H9 (cell line): ENCODE data around the gene GNAI2. TPM values are rescaled to one million over a fixed set of nuclear protein-coding genes. Genes with fewer than 3 reads are reported as not detected.

Experiments
- DNase-seq: peaks from one replicate; pipeline ENCODE4 v3.0.0-alpha.2; 2017
- H2AFZ ChIP-seq: one replicate; pipeline ENCODE4 v1.6.1; 2013; ENCODE audit warnings: mild to moderate bottlenecking, low read length, control low read depth, moderate library complexity
- H2AK5ac ChIP-seq: 2 replicates; pipeline ENCODE4 v1.6.1; 2013; ENCODE audit warnings: low read length, control low read depth, mixed read lengths; ENCODE audit not compliant: insufficient read length
- H2BK120ac ChIP-seq: one replicate; pipeline ENCODE4 v1.6.1; 2013; ENCODE audit warnings: low read depth, mild to moderate bottlenecking, low read length, control low read depth, inconsistent platforms; ENCODE audit not compliant: poor library complexity, severe bottlenecking
- H2BK12ac ChIP-seq: 2 replicates; pipeline ENCODE4 v1.6.1; 2013; ENCODE audit warnings: low read length, control low read depth, mixed read lengths, low read depth; ENCODE audit not compliant: insufficient read length
- H2BK15ac ChIP-seq: 2 replicates; pipeline ENCODE4 v1.6.1; 2013; ENCODE audit warnings: low read depth, low read length, control low read depth
- H2BK20ac ChIP-seq: one replicate; pipeline ENCODE4 v1.6.1; 2013; ENCODE audit warnings: low read depth, mild to moderate bottlenecking, low read length, control low read depth, inconsistent platforms; ENCODE audit not compliant: poor library complexity, severe bottlenecking
- H2BK5ac ChIP-seq: 2 replicates; pipeline ENCODE4 v1.6.1; 2013; ENCODE audit warnings: low read length, control low read depth, mixed read lengths; ENCODE audit not compliant: insufficient read length
- H3K14ac ChIP-seq: 2 replicates; pipeline ENCODE4 v1.6.1; 2013; ENCODE audit warnings: low read length, control low read depth; ENCODE audit not compliant: insufficient read depth
- H3K18ac ChIP-seq: 2 replicates; pipeline ENCODE4 v1.6.1; 2013; ENCODE audit warnings: low read depth, mild to moderate bottlenecking, mixed read lengths, low read length, control low read depth; ENCODE audit not compliant: insufficient read length
- H3K23ac ChIP-seq: 2 replicates; pipeline ENCODE4 v1.6.1; 2013; ENCODE audit warnings: low read length, control low read depth, mixed read lengths, low read depth; ENCODE audit not compliant: insufficient read length
- H3K23me2 ChIP-seq: 2 replicates; pipeline ENCODE4 v1.6.1; 2013; ENCODE audit warnings: low read depth, mild to moderate bottlenecking, mixed read lengths, low read length, control low read depth; ENCODE audit not compliant: insufficient read length, poor library complexity, severe bottlenecking
- H3K27ac ChIP-seq: 2 replicates; pipeline ENCODE4 v1.5.1; 2013; ENCODE audit warnings: low read length, control low read depth, mixed read lengths, low read depth; ENCODE audit not compliant: insufficient read length
- H3K27me3 ChIP-seq: 2 replicates; pipeline ENCODE4 v1.6.1; 2013; ENCODE audit warnings: low read length, control low read depth, inconsistent platforms; ENCODE audit not compliant: insufficient read depth
- H3K4ac ChIP-seq: 2 replicates; pipeline ENCODE4 v1.6.1; 2013; ENCODE audit warnings: low read depth, mild to moderate bottlenecking, control low read depth, inconsistent platforms, low read length, moderate library complexity
- H3K4me1 ChIP-seq: 2 replicates; pipeline ENCODE4 v1.6.1; 2013; ENCODE audit warnings: low read length, control low read depth, inconsistent platforms; ENCODE audit not compliant: insufficient read depth
- H3K4me2 ChIP-seq: 2 replicates; pipeline ENCODE4 v1.6.1; 2013; ENCODE audit warnings: low read length, control low read depth, mixed read lengths; ENCODE audit not compliant: insufficient read length, insufficient read depth
- H3K56ac ChIP-seq: 2 replicates; pipeline ENCODE4 v1.6.1; 2013; ENCODE audit warnings: low read depth, mild to moderate bottlenecking, mixed read lengths, low read length, control low read depth; ENCODE audit not compliant: insufficient read length
- H3K79me1 ChIP-seq: 2 replicates; pipeline ENCODE4 v1.6.1; 2013; ENCODE audit warnings: low read depth, mild to moderate bottlenecking, moderate library complexity, low read length, control low read depth, inconsistent platforms; ENCODE audit not compliant: insufficient read depth, poor library complexity, severe bottlenecking
- H3K79me2 ChIP-seq: 2 replicates; pipeline ENCODE4 v1.6.1; 2013; ENCODE audit warnings: low read length, control low read depth, inconsistent platforms; ENCODE audit not compliant: insufficient read depth
- H3K9ac ChIP-seq: 2 replicates; pipeline ENCODE4 v1.6.1; 2013; ENCODE audit warnings: low read length, control low read depth, mixed read lengths; ENCODE audit not compliant: insufficient read length; ENCODE audit errors: extremely low read depth
- H3K9me3 ChIP-seq: one replicate; pipeline ENCODE4 v1.6.1; 2013; ENCODE audit warnings: low read depth, low read length, inconsistent platforms; ENCODE audit not compliant: control insufficient read depth
- H3T11ph ChIP-seq: one replicate; pipeline ENCODE4 v1.6.1; 2013; ENCODE audit warnings: mild to moderate bottlenecking, low read length, control low read depth, inconsistent platforms
- H4K20me1 ChIP-seq: one replicate; pipeline ENCODE4 v1.6.1; 2013; ENCODE audit not compliant: control insufficient read depth, insufficient read length, insufficient read depth
- H4K5ac ChIP-seq: 2 replicates; pipeline ENCODE4 v1.6.1; 2013; ENCODE audit warnings: low read depth, mild to moderate bottlenecking, mixed read lengths, low read length, control low read depth; ENCODE audit not compliant: insufficient read length
- H4K8ac ChIP-seq: replicated peaks from 2 replicates; pipeline ENCODE4 v1.6.1; 2013; ENCODE audit warnings: low read length, control low read depth, mixed read lengths, low read depth; ENCODE audit not compliant: insufficient read length
- H4K91ac ChIP-seq: 2 replicates; pipeline ENCODE4 v1.6.1; 2013; ENCODE audit warnings: low read depth, mild to moderate bottlenecking, moderate library complexity, mixed read lengths, low read length, control low read depth; ENCODE audit not compliant: insufficient read length
- H3K27ac Mint-ChIP-seq, 3 experiments: 2 replicates in 2 of 3; 3 replicates in 1 of 3; pipeline ENCODE4 v1.8.0; 2020 to 2021; ENCODE audit warnings: mixed read lengths in 3 of 3, mild to moderate bottlenecking in 1 of 3, moderate library complexity in 1 of 3
- H3K27me3 Mint-ChIP-seq: 2 replicates; pipeline ENCODE4 v1.8.0; 2021; ENCODE audit warnings: low read depth, mild to moderate bottlenecking, moderate library complexity, mixed read lengths
- H3K36me3 Mint-ChIP-seq, 3 experiments: 2 replicates in 2 of 3; 3 replicates in 1 of 3; pipeline ENCODE4 v1.8.0; 2020 to 2021; ENCODE audit warnings: low read depth in 3 of 3, mixed read lengths in 3 of 3; ENCODE audit not compliant: insufficient read depth in 1 of 3
- H3K4me1 Mint-ChIP-seq, 2 experiments: 2 replicates each; pipeline ENCODE4 v1.8.0; 2020; ENCODE audit warnings: mixed read lengths in 2 of 2
- H3K4me3 Mint-ChIP-seq, 2 experiments: 2 replicates in 1 of 2; 3 replicates in 1 of 2; pipeline ENCODE4 v1.8.0; 2020 to 2021; ENCODE audit warnings: mild to moderate bottlenecking in 2 of 2, mixed read lengths in 2 of 2, moderate library complexity in 1 of 2
- H3K9me3 Mint-ChIP-seq, 2 experiments: 2 replicates in 1 of 2; 3 replicates in 1 of 2; pipeline ENCODE4 v1.8.0; 2020; ENCODE audit warnings: mild to moderate bottlenecking in 2 of 2, mixed read lengths in 2 of 2, moderate library complexity in 1 of 2
- CTCF ChIP-seq: fragments of 200-600 bp; sonication (generic); conservative IDR thresholded peaks from 3 replicates; pipeline ENCODE4 v1.8.0; 2021; ENCODE audit warnings: antibody characterized with exemption, mild to moderate bottlenecking
- WGBS: extraction: QIAGEN DNeasy Blood & Tissue Kit; methylation state at CpG from one replicate; pipeline ENCODE4 v1.1.7; 2013; ENCODE audit warnings: missing lambda C conversion rate, low lambda C conversion rate, mixed read lengths; ENCODE audit not compliant: insufficient read length; ENCODE audit errors: extremely low coverage; 5-methylcytosine and 5-hydroxymethylcytosine counted together
- total RNA-seq: library from RNA; stranded (reverse); gene quantifications from 2 replicates; pipeline ENCODE4 v1.2.1, GENCODE V29; 2021

GNAI2 gene
- total RNA-seq, 1 experiment from 2014 or later, result 218 TPM

DNA sequence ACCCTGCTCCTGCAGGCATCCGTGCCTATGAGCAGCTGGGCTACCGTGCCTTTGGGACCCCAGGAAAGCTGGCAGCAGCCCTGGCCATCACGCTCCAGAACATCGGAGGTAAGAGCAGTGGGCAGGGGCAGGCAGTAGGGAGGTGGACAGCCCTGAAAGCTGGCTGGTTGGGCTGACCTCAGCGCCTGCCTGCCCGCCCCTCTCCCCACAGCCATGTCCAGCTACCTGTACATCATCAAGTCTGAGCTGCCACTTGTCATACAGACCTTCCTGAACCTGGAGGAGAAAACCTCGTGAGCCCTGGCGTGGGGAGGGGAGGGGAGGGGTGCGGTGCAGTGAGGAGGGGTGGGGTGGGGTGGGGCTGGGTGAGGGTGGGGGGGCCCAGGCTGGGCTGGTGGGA lies 20.5 kb upstream of the GNAI2 start:
- H3K4me1 Mint-ChIP-seq, result peaks cover 15 to 16% of the 10 kb centered on the region in 2 experiments
- WGBS, result no CpG with 5 or more reads among the region's 9 CpGs
- Histone ChIP-seq H3K23me2 (no peaks in the 10 kb centered on the region), H2BK12ac (no peak overlapping the region), H3K14ac (no peak overlapping the region; the same call in 1 of the 2 replicates), H2BK20ac (no peak overlapping the region), H2BK5ac (no peak overlapping the region), H3K4me2 (no peak overlapping the region), H4K20me1 (peaks cover 3% of the 10 kb centered on the region), H2BK120ac (no peak overlapping the region), H3K79me2 (no peaks in the 10 kb centered on the region), H3K23ac (no peak overlapping the region), H3K4me1 (no peaks in the 10 kb centered on the region), H3K9me3 (no peaks in the 10 kb centered on the region), H3K27ac (no peak overlapping the region), H3K9ac (no peak overlapping the region), H3K4ac (no peak overlapping the region), H2AK5ac (no peak overlapping the region), H4K8ac (no peak overlapping the region), H3K56ac (no peak overlapping the region), H3K79me1 (no peaks in the 10 kb centered on the region), H4K5ac (no peak overlapping the region), H3K27me3 (no peaks in the 10 kb centered on the region), H3K18ac (no peak overlapping the region), H2AFZ (no peak overlapping the region), H4K91ac (no peak overlapping the region), H3T11ph (no peak overlapping the region), H2BK15ac (no peak overlapping the region)
- H3K9me3 Mint-ChIP-seq, result no peaks in the 10 kb centered on the region; a peak in 1 of 5 replicates
- H3K27ac Mint-ChIP-seq, result no peak overlapping the region
- H3K36me3 Mint-ChIP-seq, result no peaks in the 10 kb centered on the region
- no peak for TF ChIP-seq CTCF
- DNase-seq, result no peak
- peaks cover 7% of the 10 kb centered on the region for H3K27me3 Mint-ChIP-seq
- no peak overlapping the region for H3K4me3 Mint-ChIP-seq
